K562 (cell line): ENCODE data around the gene KCP. TPM values are rescaled to one million over a fixed set of nuclear protein-coding genes. Genes with fewer than 3 reads are reported as not detected.

Experiments used
- ATAC-seq: fragments of 200-7000 bp; cut with Tn5 transposase; 3 replicates; pipeline ENCODE4 v1.9.1; 2020; ENCODE audit warnings: moderate library complexity
- BruUV-seq: library from RNA; stranded (reverse); fragments of 400-500 nt; replicated peaks from 2 replicates; lab custom pipeline; 2021; lab: Mats Ljungman, UMichigan
- CTCF ChIA-PET: fragments of 300-600 bp; formaldehyde crosslinking; extraction: SDS; loops from one replicate; lab custom pipeline; 2021; ENCODE audit warnings: low intra/inter-chr PET ratio; lab: Yijun Ruan, JAX
- POLR2A ChIA-PET: fragments of 300-600, 350-650 bp; sonication (Branson Sonifier 250); formaldehyde crosslinking; extraction: SDS; loops from one replicate; lab custom pipeline; 2021; ENCODE audit warnings: antibody characterized with exemption, inconsistent platforms; lab: Yijun Ruan, JAX
- DNase-seq, 4 experiments: peaks; one replicate each; pipeline versions ENCODE4 v3.0.0 to v3.0.0-alpha.2; 2011 to 2018; ENCODE audit warnings: low spot score in 3 of 4, mixed read lengths in 3 of 4; ENCODE audit errors: extremely low read depth in 1 of 4
- FAIRE-seq: peaks from 2 replicates; lab custom pipeline; 2011; peaks lifted over from hg19 to GRCh38; lab: Jason Lieb, UNC
- H2AFZ ChIP-seq: 2 replicates; pipeline ENCODE4 v1.6.0; 2011; ENCODE audit warnings: low read depth, low read length, control low read depth, inconsistent platforms
- H3K27ac ChIP-seq: fragments of 200-600 bp; 3 replicates; pipeline ENCODE4 v1.8.0; 2011; ENCODE audit warnings: low read depth, mild to moderate bottlenecking, control low read depth, inconsistent platforms, low read length, moderate library complexity, mixed read lengths; ENCODE audit errors: extremely low read depth
- H3K27me3 ChIP-seq, 2 experiments: fragments of 300-600 bp in 1 of 2; 2 replicates in 1 of 2; 3 replicates in 1 of 2; pipeline versions ENCODE4 v1.6.0 to v1.8.0; 2011; ENCODE audit warnings: inconsistent platforms in 2 of 2, low read length in 2 of 2, mild to moderate bottlenecking in 1 of 2, mixed read lengths in 1 of 2, moderate library complexity in 1 of 2; ENCODE audit not compliant: control insufficient read depth in 2 of 2, insufficient read depth in 2 of 2
- H3K36me3 ChIP-seq: fragments of 300-600 bp; 3 replicates; pipeline ENCODE4 v1.8.0; 2011; ENCODE audit warnings: mild to moderate bottlenecking, low read length, inconsistent platforms; ENCODE audit not compliant: control insufficient read depth, insufficient read depth
- H3K4me1 ChIP-seq, 2 experiments: fragments of 200-600 bp in 1 of 2; replicated peaks in 1 of 2; 2 replicates in 1 of 2; 3 replicates in 1 of 2; pipeline versions ENCODE4 v1.5.1 to v1.8.0; 2011; ENCODE audit warnings: inconsistent platforms in 2 of 2, low read length in 2 of 2, mild to moderate bottlenecking in 1 of 2, mixed read lengths in 1 of 2, moderate library complexity in 1 of 2; ENCODE audit not compliant: control insufficient read depth in 2 of 2, insufficient read depth in 2 of 2
- H3K4me2 ChIP-seq: 2 replicates; pipeline ENCODE4 v1.6.1; 2011; ENCODE audit warnings: low read length, control low read depth, inconsistent platforms, mixed read lengths; ENCODE audit not compliant: insufficient read depth
- H3K4me3 ChIP-seq: fragments of 200-600 bp; sonication (generic), shearing (Covaris generic); 2 replicates; pipeline ENCODE4 v1.5.1; 2016; ENCODE audit warnings: control low read depth, inconsistent platforms
- H3K79me2 ChIP-seq: fragments of 200-600 bp; 3 replicates; pipeline ENCODE4 v1.8.0; 2011; ENCODE audit warnings: low read length, inconsistent platforms; ENCODE audit not compliant: control insufficient read depth, insufficient read depth
- H3K9ac ChIP-seq, 2 experiments: 2 replicates each; pipeline versions ENCODE4 v1.6.0 to v1.6.1; 2011; ENCODE audit warnings: low read depth in 2 of 2, low read length in 2 of 2, control low read depth in 1 of 2, inconsistent platforms in 1 of 2, mild to moderate bottlenecking in 1 of 2, mixed read lengths in 1 of 2; ENCODE audit not compliant: insufficient read depth in 1 of 2
- H3K9me1 ChIP-seq: one replicate; pipeline ENCODE4 v1.6.0; 2011; ENCODE audit warnings: inconsistent platforms, mild to moderate bottlenecking, low read length, moderate library complexity; ENCODE audit not compliant: control insufficient read depth, insufficient read depth
- H3K9me3 ChIP-seq: replicated peaks from 2 replicates; pipeline ENCODE4 v1.5.1; 2011; ENCODE audit warnings: low read depth, low read length, inconsistent platforms; ENCODE audit not compliant: control insufficient read depth, insufficient read depth
- H4K20me1 ChIP-seq: replicated peaks from 2 replicates; pipeline ENCODE4 v1.6.1; 2011; ENCODE audit warnings: low read length, inconsistent platforms, mixed read lengths; ENCODE audit not compliant: control insufficient read depth, insufficient read depth
- CUX1 ChIP-seq: fragments of 200-800 bp; sonication (Bioruptor generic); IDR thresholded peaks from 2 replicates; pipeline ENCODE4 v1.6.1; 2016; ENCODE audit warnings: missing genetic modification characterization, missing compliant biosample characterization
- ETS1 ChIP-seq: conservative IDR thresholded peaks from 2 replicates; pipeline ENCODE4 v1.6.1; 2011; ENCODE audit warnings: low read depth, mild to moderate bottlenecking, low read length; ENCODE audit not compliant: control insufficient read depth
- MYNN ChIP-seq, 2 experiments: sonication (generic); formaldehyde crosslinking in 1 of 2; IDR thresholded peaks; 2 replicates each; pipeline versions ENCODE4 v1.5.0 to v1.6.1; 2016 to 2020; ENCODE audit warnings: antibody characterized with exemption in 1 of 2, missing genetic modification reagents in 1 of 2
- POLR2G ChIP-seq: fragments of 200-400 bp; formaldehyde crosslinking; IDR thresholded peaks from 2 replicates; pipeline ENCODE4 v1.6.1; 2017; ENCODE audit warnings: low read depth, mild to moderate bottlenecking, antibody characterized with exemption, low read length, moderate library complexity
- RBM22 ChIP-seq: fragments of 200-400 bp; formaldehyde crosslinking; IDR thresholded peaks from 2 replicates; pipeline ENCODE4 v1.6.1; 2018; ENCODE audit warnings: low read length, low read depth; ENCODE audit not compliant: poor library complexity, severe bottlenecking
- RFX7 ChIP-seq: fragments of 250-450 bp; sonication (Bioruptor Pico); IDR thresholded peaks from 2 replicates; pipeline ENCODE4 v1.5.1; 2021; ENCODE audit warnings: mild to moderate bottlenecking
- THRB ChIP-seq: fragments of 450-650 bp; formaldehyde crosslinking; conservative IDR thresholded peaks from 2 replicates; pipeline ENCODE4 v1.4.0; 2022; ENCODE audit warnings: mild to moderate bottlenecking, missing genetic modification characterization
- ZBTB43 ChIP-seq: sonication (generic); formaldehyde crosslinking; IDR thresholded peaks from 2 replicates; pipeline ENCODE4 v1.8.0; 2023; ENCODE audit warnings: mild to moderate bottlenecking, missing genetic modification reagents
- ZC3H8 ChIP-seq: fragments of 450-650 bp; IDR thresholded peaks from 2 replicates; pipeline ENCODE4 v1.6.1; 2017
- ZNF3 ChIP-seq: fragments of 250-450 bp; sonication (Bioruptor Pico); IDR thresholded peaks from 2 replicates; pipeline ENCODE4 v1.5.0; 2021; ENCODE audit warnings: mild to moderate bottlenecking, moderate library complexity
- WGBS: fragments of 100-300 bp; shearing (Covaris generic); methylation state at CpG from one replicate; pipeline ENCODE4 v1.1.6; 2016; ENCODE audit warnings: low coverage, mixed read lengths; ENCODE audit not compliant: insufficient coverage; ENCODE audit errors: missing lambda C conversion rate; 5-methylcytosine and 5-hydroxymethylcytosine counted together
- in situ Hi-C: fragments of 300-500 bp; cut with MboI; formaldehyde crosslinking; loops from 4 replicates; pipeline ENCODE4 v1.15.0; 2018; ENCODE audit warnings: inconsistent platforms, mixed read lengths
- intact Hi-C: fragments of 100-400 bp; cut with micrococcal nuclease; formaldehyde crosslinking; loops from 2 replicates; pipeline ENCODE4 v1.14.2; 2022
- polyA plus RNA-seq, 8 experiments: library from polyadenylated mRNA; depleted of rRNA in 4 of 8; stranded (reverse) in 5 of 8; unstranded in 3 of 8; fragments of >200 nt; fragmentation: Nextera tagmentation in 2 of 8; fragmentation: Illumina TruSeq in 1 of 8; extraction: Ambion mirVana in 2 of 8; extraction: Trizol in 1 of 8; gene quantifications; 2 replicates each; pipeline versions ENCODE4 v1.2.1 to v1.2.3, GENCODE V29; 2011 to 2014; ENCODE audit warnings: inconsistent platforms in 1 of 8, missing spikeins in 1 of 8
- total RNA-seq, 7 experiments: library from RNA; depleted of rRNA in 6 of 7; stranded (reverse); fragments of >200 nt in 6 of 7; fragmentation: Illumina TruSeq in 2 of 7; extraction: Trizol in 2 of 7; gene quantifications; 2 replicates each; pipeline versions ENCODE4 v1.2.1 to v1.2.3, GENCODE V29; 2011 to 2021; ENCODE audit warnings: low replicate concordance in 1 of 7

The KCP gene
- total and polyA plus RNA-seq, 9 of the 15 experiments (the other 6 are each of a cell fraction or from before 2014, with no cell fraction given): 0.06 to 0.17 (median 0.12) TPM; not detected in 3

GRCh38 chr7:128946936-128947830, 36.7 kb upstream of the KCP start:
- no TSS peak for BruUV-seq
- TF ChIP-seq POLR2G (peak; percentile 73), MYNN (IDR thresholded peaks at IDR 0.05) (no peak), MYNN (CRISPR knock-in tag; IDR thresholded peaks at IDR 0.05) (no peak), THRB (0 out of 2 replicates have a peak, but pooled peaks have one; percentile 46), RBM22 (peak; percentile 65), ZBTB43 (CRISPR knock-in tag) (no peak), ZNF3 (no peak), ZC3H8 (no peak), RFX7 (CRISPR knock-in tag) (no peak), ETS1 (0 out of 2 replicates have a peak, but pooled peaks have one; percentile 40), CUX1 (no peak)

More at GRCh38 chr7:128946936-128947830, 36.7 kb upstream of the KCP start:
- Histone ChIP-seq H3K9me3 (no peaks in the 10 kb centered on the region), H3K4me1 (peaks cover 0 to 21% of the 10 kb centered on the region in 2 experiments; a peak in 2 of 5 replicates), H3K27ac (no peak overlapping the region), H3K27me3 (peaks cover 20 to 30% of the 10 kb centered on the region in 2 experiments; a peak in 4 of 5 replicates), H3K79me2 (no peaks in the 10 kb centered on the region), H3K9me1 (no peaks in the 10 kb centered on the region), H4K20me1 (peaks cover 3% of the 10 kb centered on the region), H3K9ac (no peak overlapping the region), H3K4me3 (no peak overlapping the region), H2AFZ (no peak overlapping the region), H3K36me3 (peaks cover 7% of the 10 kb centered on the region; the same call in 1 of the 3 replicates), H3K4me2 (no peak overlapping the region)
- WGBS: 32% methylated on average over 16 of the region's 22 CpGs
- DNase-seq (peak in 1 of 4 experiments; percentile 27), ATAC-seq (peak; percentile 46), FAIRE-seq (no peak)
- ChIA-PET POLR2A (interaction anchor here (0.8 to 4.5 kb wide), 11 partner anchors 7 to 197 kb away, joined by 3 to 28 read pairs (median 3); partner anchors contain the start of genes IRF5 and TSPAN33), CTCF (no interaction called here)
- intact Hi-C loops: no loop called here
- in situ Hi-C loops: no loop called here
